Transverse colon (tissue), 4 donors: ENCODE results near the gene C16orf95.

Source experiments
- EP300 ChIP-seq: sonication (generic); formaldehyde crosslinking; IDR thresholded peaks from one replicate; pipeline ENCODE4 v1.6.1; 2017; ENCODE audit warnings: antibody characterized with exemption, low read depth
- POLR2A ChIP-seq: fragments of 450-650 bp; IDR thresholded peaks from one replicate; pipeline ENCODE4 v1.6.1; 2016; ENCODE audit warnings: antibody characterized with exemption, mild to moderate bottlenecking, moderate library complexity
- POLR2AphosphoS5 ChIP-seq, 3 donors: sonication (generic); formaldehyde crosslinking; IDR thresholded peaks; one replicate each; pipeline ENCODE4 v1.6.1; 2016; ENCODE audit warnings: antibody characterized with exemption in 3 of 3
- TF ChIP-seq, protein P1 (sequence below), 5 experiments: fragments of 200-600 bp in 3 of 5; fragments of 450-650 bp in 2 of 5; sonication (generic) in 3 of 5; IDR thresholded peaks; 1 replicate in 2 of 5; 2 replicates in 3 of 5; pipeline ENCODE4 v1.5.1; 2016 to 2017; ENCODE audit warnings: antibody characterized with exemption in 5 of 5, inconsistent platforms in 3 of 5, mild to moderate bottlenecking in 2 of 5, moderate library complexity in 1 of 5

DNA sequence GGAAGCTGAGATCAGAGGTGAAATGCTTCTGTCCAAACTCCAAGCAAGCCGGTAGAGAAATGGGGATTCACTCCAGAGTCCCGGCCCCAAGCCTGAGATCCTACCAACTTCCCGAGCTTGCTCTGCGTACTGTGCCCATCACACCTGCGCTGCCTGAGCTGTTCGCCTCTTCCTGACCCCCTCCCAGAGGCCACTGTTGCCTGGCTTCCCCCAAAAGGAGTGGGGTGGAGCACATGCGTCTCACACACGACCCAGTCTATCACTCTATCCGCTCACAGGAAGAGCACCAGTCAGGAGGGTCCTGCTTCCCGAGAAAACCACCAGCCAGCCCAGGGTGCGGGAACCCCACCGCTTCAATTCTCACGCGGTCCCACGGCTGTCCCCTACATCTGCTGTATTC is 13.5 kb upstream of the C16orf95 start:
- TF ChIP-seq, protein P1, sequence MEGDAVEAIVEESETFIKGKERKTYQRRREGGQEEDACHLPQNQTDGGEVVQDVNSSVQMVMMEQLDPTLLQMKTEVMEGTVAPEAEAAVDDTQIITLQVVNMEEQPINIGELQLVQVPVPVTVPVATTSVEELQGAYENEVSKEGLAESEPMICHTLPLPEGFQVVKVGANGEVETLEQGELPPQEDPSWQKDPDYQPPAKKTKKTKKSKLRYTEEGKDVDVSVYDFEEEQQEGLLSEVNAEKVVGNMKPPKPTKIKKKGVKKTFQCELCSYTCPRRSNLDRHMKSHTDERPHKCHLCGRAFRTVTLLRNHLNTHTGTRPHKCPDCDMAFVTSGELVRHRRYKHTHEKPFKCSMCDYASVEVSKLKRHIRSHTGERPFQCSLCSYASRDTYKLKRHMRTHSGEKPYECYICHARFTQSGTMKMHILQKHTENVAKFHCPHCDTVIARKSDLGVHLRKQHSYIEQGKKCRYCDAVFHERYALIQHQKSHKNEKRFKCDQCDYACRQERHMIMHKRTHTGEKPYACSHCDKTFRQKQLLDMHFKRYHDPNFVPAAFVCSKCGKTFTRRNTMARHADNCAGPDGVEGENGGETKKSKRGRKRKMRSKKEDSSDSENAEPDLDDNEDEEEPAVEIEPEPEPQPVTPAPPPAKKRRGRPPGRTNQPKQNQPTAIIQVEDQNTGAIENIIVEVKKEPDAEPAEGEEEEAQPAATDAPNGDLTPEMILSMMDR (IDR thresholded peaks at IDR 0.05): no peak
- TF ChIP-seq POLR2AphosphoS5 (IDR thresholded peaks at IDR 0.05): no peak
- TF ChIP-seq POLR2A: no peak
- no peak for TF ChIP-seq EP300
